Transverse colon (tissue), 4 donors: ENCODE results near the gene KCNJ14. TPM values are rescaled to one million over a fixed set of nuclear protein-coding genes. Genes with fewer than 3 reads are reported as not detected.

Source experiments
- total RNA-seq, 4 donors: library from RNA; depleted of rRNA; stranded (reverse); fragments of >200 nt; gene quantifications; one replicate each; pipeline ENCODE4 v1.1.0, GENCODE V29; 2016

Gene KCNJ14
- total RNA-seq, 4 donors from 2014 or later = 0.41 to 0.64 TPM; not detected in 2

Other genes starting within 250 kb of the KCNJ14 start
- 10 to 100 TPM; 13.1 to 48.4 (median 29.4) TPM for gene CARD8, start 199.7 kb upstream of the KCNJ14 start, total RNA-seq
- not detected for gene ZNF114, start 185.5 kb upstream of the KCNJ14 start, total RNA-seq
- gene EMP3, start 130.0 kb upstream of the KCNJ14 start, total RNA-seq = 10 to 100 TPM in 3 of 4 donors, 1 to 10 TPM in 1; 5.2 to 14.3 (median 12.0) TPM
- gene TMEM143, start 91.6 kb upstream of the KCNJ14 start, total RNA-seq = 10 to 100 TPM in 3 of 4 donors, 1 to 10 TPM in 1; 9.1 to 27.7 (median 15.2) TPM
- not detected for gene SYNGR4, start 91.2 kb upstream of the KCNJ14 start, total RNA-seq
- gene KDELR1, start 64.0 kb upstream of the KCNJ14 start, total RNA-seq = 100 to 1,000 TPM in 3 of 4 donors, 10 to 100 TPM in 1; 80.6 to 146 (median 120) TPM
- 1 to 10 TPM in 1 of 4 donors, under 1 TPM in 2, not detected in 1; 0.32 to 3.8 (median 0.41) TPM for gene GRIN2D, start 61.9 kb upstream of the KCNJ14 start, total RNA-seq
- 10 to 100 TPM in 3 of 4 donors, 1 to 10 TPM in 1; 9.4 to 49.7 (median 13.6) TPM for gene GRWD1, start 9.6 kb upstream of the KCNJ14 start, total RNA-seq
- 100 to 1,000 TPM in 2 of 4 donors, 10 to 100 TPM in 2; 61.1 to 410 (median 171) TPM for gene CYTH2, start 13.8 kb downstream of the KCNJ14 start, total RNA-seq
- 1 to 10 TPM in 2 of 4 donors, under 1 TPM in 1, not detected in 1; 0.68 to 2.4 (median 1.1) TPM for gene LMTK3, start 56.3 kb downstream of the KCNJ14 start, total RNA-seq
- gene SULT2B1, start 96.6 kb downstream of the KCNJ14 start, total RNA-seq = under 1 TPM in 2 of 4 donors, not detected in 2; 0.32 to 0.41 TPM
- gene SPACA4, start 151.2 kb downstream of the KCNJ14 start, total RNA-seq = not detected
- gene FAM83E, start 159.5 kb downstream of the KCNJ14 start, total RNA-seq = 100 to 1,000 TPM in 3 of 4 donors, 10 to 100 TPM in 1; 97.0 to 746 (median 203) TPM
- 1,000 to 10,000 TPM; 1,394 to 2,260 (median 1,686) TPM for gene RPL18, start 163.6 kb downstream of the KCNJ14 start, total RNA-seq
- gene SPHK2, start 163.9 kb downstream of the KCNJ14 start, total RNA-seq = 100 to 1,000 TPM in 1 of 4 donors, 10 to 100 TPM in 3; 41.8 to 185 (median 68.7) TPM
- gene DBP, start 181.8 kb downstream of the KCNJ14 start, total RNA-seq = 10 to 100 TPM in 3 of 4 donors, 1 to 10 TPM in 1; 8.7 to 13.8 (median 11.6) TPM
- gene CA11, start 190.6 kb downstream of the KCNJ14 start, total RNA-seq = 1 to 10 TPM in 2 of 4 donors, not detected in 2; 1.4 to 2.5 TPM
- 1 to 10 TPM in 1 of 4 donors, under 1 TPM in 1, not detected in 2; 0.41 to 1.1 TPM for gene NTN5, start 217.4 kb downstream of the KCNJ14 start, total RNA-seq
- gene FUT2, start 240.4 kb downstream of the KCNJ14 start, total RNA-seq = 10 to 100 TPM; 32.5 to 68.6 (median 55.1) TPM